Endothelial cell of umbilical vein (primary cell): ENCODE data around the gene SLC10A7. TPM values are rescaled to one million over a fixed set of nuclear protein-coding genes. Genes with fewer than 3 reads are reported as not detected.

Experiments
- BruUV-seq: library from RNA; stranded (reverse); fragments of 400-500 nt; replicated peaks from 2 replicates; lab custom pipeline; 2021; lab: Mats Ljungman, UMichigan
- CTCF ChIA-PET: fragments of 300-600, 350-600 bp; sonication (Branson Sonifier 250); formaldehyde crosslinking; loops from one replicate; lab custom pipeline; 2021; ENCODE audit warnings: antibody characterized with exemption, inconsistent platforms; lab: Charles Lee
- POLR2A ChIA-PET: fragments of 300-600, 350-600 bp; sonication (Branson Sonifier 250); formaldehyde crosslinking; loops from one replicate; lab custom pipeline; 2021; ENCODE audit warnings: antibody characterized with exemption, inconsistent platforms; lab: Charles Lee
- DNase-seq: peaks from one replicate; pipeline ENCODE4 v3.0.0-alpha.2; 2011; ENCODE audit warnings: low read depth, low spot score
- FAIRE-seq: peaks from 2 replicates; lab custom pipeline; 2011; peaks lifted over from hg19 to GRCh38; lab: Jason Lieb, UNC
- H2AFZ ChIP-seq: 2 replicates; pipeline ENCODE4 v1.6.0; 2012; ENCODE audit warnings: low read depth, low read length, control low read depth, inconsistent platforms
- H3K27ac ChIP-seq: 2 replicates; pipeline ENCODE4 v1.5.1; 2011; ENCODE audit warnings: low read depth, mild to moderate bottlenecking, control low read depth, low read length, moderate library complexity; ENCODE audit not compliant: insufficient read depth
- H3K27me3 ChIP-seq, 2 experiments: 2 replicates each; pipeline versions ENCODE4 v1.6.0 to v1.6.1; 2011; ENCODE audit warnings: low read length in 2 of 2, mixed read lengths in 1 of 2; ENCODE audit not compliant: control insufficient read depth in 2 of 2, insufficient read depth in 2 of 2
- H3K36me3 ChIP-seq, 2 experiments: 2 replicates in 1 of 2; 3 replicates in 1 of 2; pipeline ENCODE4 v1.5.1; 2011; ENCODE audit warnings: low read length in 2 of 2, mild to moderate bottlenecking in 1 of 2, moderate library complexity in 1 of 2; ENCODE audit not compliant: control insufficient read depth in 2 of 2, insufficient read depth in 2 of 2; ENCODE audit errors: extremely low read depth in 1 of 2
- H3K4me1 ChIP-seq: 3 replicates; pipeline ENCODE4 v1.5.1; 2011; ENCODE audit warnings: mild to moderate bottlenecking, low read length; ENCODE audit not compliant: control insufficient read depth, insufficient read depth; ENCODE audit errors: extremely low read depth
- H3K4me2 ChIP-seq: 2 replicates; pipeline ENCODE4 v1.6.1; 2011; ENCODE audit warnings: low read length, control low read depth, mixed read lengths; ENCODE audit not compliant: insufficient read depth
- H3K4me3 ChIP-seq, 3 experiments: fragments of 200-600 bp in 1 of 3; sonication (generic), shearing (Covaris generic) in 1 of 3; replicated peaks in 1 of 3; 2 replicates each; pipeline ENCODE4 v1.5.1; 2011 to 2016; ENCODE audit warnings: control low read depth in 3 of 3, low read length in 3 of 3, mild to moderate bottlenecking in 2 of 3, inconsistent platforms in 1 of 3, low read depth in 1 of 3, moderate library complexity in 1 of 3; ENCODE audit not compliant: insufficient read depth in 1 of 3
- H3K79me2 ChIP-seq: 2 replicates; pipeline ENCODE4 v1.6.0; 2012; ENCODE audit warnings: low read length, inconsistent platforms; ENCODE audit not compliant: control insufficient read depth, insufficient read depth
- H3K9ac ChIP-seq: replicated peaks from 2 replicates; pipeline ENCODE3; 2011; ENCODE audit warnings: low read length, control low read depth; ENCODE audit not compliant: insufficient read depth; ENCODE audit errors: extremely low read depth
- H3K9me1 ChIP-seq: replicated peaks from 3 replicates; pipeline ENCODE4 v1.6.0; 2011; ENCODE audit warnings: mild to moderate bottlenecking, low read length; ENCODE audit not compliant: control insufficient read depth, insufficient read depth; ENCODE audit errors: extremely low read depth
- H3K9me3 ChIP-seq: replicated peaks from 2 replicates; pipeline ENCODE4 v1.5.1; 2012; ENCODE audit warnings: low read length, inconsistent platforms; ENCODE audit not compliant: control insufficient read depth, insufficient read depth
- H4K20me1 ChIP-seq: replicated peaks from 2 replicates; pipeline ENCODE3; 2011; ENCODE audit warnings: mild to moderate bottlenecking, low read length; ENCODE audit not compliant: control insufficient read depth, insufficient read depth; ENCODE audit errors: extremely low read depth
- CTCF ChIP-seq, 2 donors: IDR thresholded peaks; 1 replicate in 1 of 2; 2 replicates in 1 of 2; pipeline ENCODE4 v1.5.1; 2011; ENCODE audit warnings: low read length in 2 of 2, mild to moderate bottlenecking in 2 of 2, moderate library complexity in 2 of 2, control low read depth in 1 of 2, inconsistent platforms in 1 of 2, low read depth in 1 of 2; ENCODE audit not compliant: insufficient read depth in 1 of 2; ENCODE audit errors: extremely low read depth in 1 of 2
- EZH2 ChIP-seq: IDR thresholded peaks from 2 replicates; pipeline ENCODE4 v1.6.1; 2012; ENCODE audit warnings: borderline replicate concordance, low read depth, mild to moderate bottlenecking, moderate library complexity, low read length, inconsistent platforms; ENCODE audit not compliant: severe bottlenecking
- FOS ChIP-seq: IDR thresholded peaks from 2 replicates; pipeline ENCODE4 v1.6.1; 2011; ENCODE audit warnings: mild to moderate bottlenecking, low read length, moderate library complexity, borderline replicate concordance; ENCODE audit not compliant: insufficient read depth
- GATA2 ChIP-seq: IDR thresholded peaks from 2 replicates; pipeline ENCODE4 v1.7.0; 2011; ENCODE audit warnings: low read depth, mild to moderate bottlenecking, moderate library complexity, mixed read lengths, low read length; ENCODE audit not compliant: insufficient read length, insufficient read depth
- JUN ChIP-seq: IDR thresholded peaks from 2 replicates; pipeline ENCODE4 v1.6.1; 2011; ENCODE audit warnings: borderline replicate concordance, low read depth; ENCODE audit not compliant: insufficient read length, insufficient read depth
- MAX ChIP-seq: IDR thresholded peaks from 2 replicates; pipeline ENCODE4 v1.6.1; 2011; ENCODE audit not compliant: insufficient read depth, insufficient read length
- MYC ChIP-seq: IDR thresholded peaks from one replicate; pipeline ENCODE4 v1.6.1; 2011; ENCODE audit warnings: mild to moderate bottlenecking, low read depth, low read length
- POLR2A ChIP-seq: IDR thresholded peaks from 2 replicates; pipeline ENCODE4 v1.6.1; 2012; ENCODE audit warnings: low read depth, mild to moderate bottlenecking, control low read depth, low read length
- POLR2AphosphoS5 ChIP-seq: IDR thresholded peaks from 2 replicates; pipeline ENCODE4 v1.6.1; 2012; ENCODE audit warnings: low read depth, mild to moderate bottlenecking, control low read depth, low read length, moderate library complexity; ENCODE audit not compliant: insufficient read depth
- dilution Hi-C: fragments of 300-500 bp; cut with MboI; formaldehyde crosslinking; loops from one replicate; pipeline ENCODE4 v1.15.0; 2019; ENCODE audit warnings: low sequenced_read_pairs; ENCODE audit not compliant: extremely low pct_ligation_motif_present
- intact Hi-C: fragments of 100-400 bp; cut with micrococcal nuclease; formaldehyde crosslinking; loops from one replicate; pipeline ENCODE4 v1.10.0; 2022
- polyA plus RNA-seq, 4 experiments: library from polyadenylated mRNA; depleted of rRNA in 3 of 4; stranded (reverse) in 3 of 4; unstranded in 1 of 4; fragments of >200 nt; gene quantifications; 2 replicates each; pipeline versions ENCODE4 v1.2.1 to v1.2.3, GENCODE V29; 2011 to 2012; ENCODE audit warnings: missing spikeins in 1 of 4
- total RNA-seq: library from RNA; stranded (reverse); gene quantifications from 2 replicates; pipeline ENCODE4 v1.2.3, GENCODE V29; 2021

SLC10A7 gene
- total and polyA plus RNA-seq, 2 donors (not counting 3 experiments of a cell fraction or from before 2014, with no cell fraction given) = 13.6 to 20.4 TPM

- H3K9me1 ChIP-seq = no peaks in the 10 kb centered on the region
- CTCF ChIA-PET = interaction anchor here (1.2 kb wide), 1 partner anchor 222 kb away, joined by 3 read pairs; no protein-coding TSS in a partner anchor
These were observed 42.8 kb upstream of the SLC10A7 start for GRCh38 chr4:146564492-146564891.

GRCh38 chr4:146550161-146550560 is 28.4 kb upstream of the SLC10A7 start:
- POLR2A ChIA-PET = no interaction called here

More at GRCh38 chr4:146564492-146564891, 42.8 kb upstream of the SLC10A7 start:
- no peak overlapping the region for H2AFZ ChIP-seq
- no peaks in the 10 kb centered on the region for H3K9me3 ChIP-seq
- H3K27me3 ChIP-seq = peaks cover 7 to 8% of the 10 kb centered on the region in 2 experiments
- no peak overlapping the region for H3K27ac ChIP-seq
- intact Hi-C loops (no loop called here), dilution Hi-C loops (no loop called here)
- H3K4me3 ChIP-seq = no peak overlapping the region
- no peak overlapping the region for H3K9ac ChIP-seq
- H4K20me1 ChIP-seq = no peaks in the 10 kb centered on the region
- POLR2A ChIA-PET = no interaction called here
- BruUV-seq = no TSS peak
- H3K36me3 ChIP-seq = no peaks in the 10 kb centered on the region
- H3K4me1 ChIP-seq = no peaks in the 10 kb centered on the region
- no peak for TF ChIP-seq POLR2AphosphoS5
- TF ChIP-seq MAX = no peak
- DNase-seq = no peak
- FAIRE-seq = no peak
- H3K4me2 ChIP-seq = no peak overlapping the region
- no peaks in the 10 kb centered on the region for H3K79me2 ChIP-seq

More at GRCh38 chr4:146550161-146550560, 28.4 kb upstream of the SLC10A7 start:
- Histone ChIP-seq H3K79me2 (no peaks in the 10 kb centered on the region), H2AFZ (no peak overlapping the region), H4K20me1 (no peaks in the 10 kb centered on the region), H3K36me3 (no peaks in the 10 kb centered on the region), H3K4me1 (no peaks in the 10 kb centered on the region), H3K9me1 (no peaks in the 10 kb centered on the region), H3K4me3 (no peak overlapping the region), H3K9ac (no peak overlapping the region), H3K4me2 (no peak overlapping the region), H3K27me3 (peaks cover 2% of the 10 kb centered on the region in 2 experiments), H3K9me3 (no peaks in the 10 kb centered on the region), H3K27ac (no peak overlapping the region)
- no peak for TF ChIP-seq MAX
- no peak for TF ChIP-seq EZH2
- no peak for TF ChIP-seq MYC
- TF ChIP-seq POLR2A = no peak
- no peak for TF ChIP-seq JUN
- no peak for TF ChIP-seq CTCF (IDR thresholded peaks at IDR 0.05; ENCODE audit: extremely low read depth in 1 of 2, insufficient read depth in 1 of 2, low read depth in 1 of 2, low read length in 2 of 2)
- TF ChIP-seq FOS = no peak
- no peak for TF ChIP-seq GATA2
- TF ChIP-seq POLR2AphosphoS5 = no peak
- BruUV-seq = no TSS peak
- FAIRE-seq (no peak), DNase-seq (no peak)
- dilution Hi-C loops (no loop called here), intact Hi-C loops (no loop called here)
- CTCF ChIA-PET = no interaction called here
